ENCODE measurements around the gene KBTBD12.

GRCh38 chr3:128009952-128010846 lies 95.2 kb downstream of the KBTBD12 start:
- TF ChIP-seq ELF4 (IDR thresholded peaks at IDR 0.05) = no peak
- no peak for TF ChIP-seq ARNT (IDR thresholded peaks at IDR 0.05)
- no peak for TF ChIP-seq SUZ12 (IDR thresholded peaks at IDR 0.05)
- TF ChIP-seq BHLHE40 (IDR thresholded peaks at IDR 0.05; ENCODE audit: borderline replicate concordance) = no peak
- no peak for TF ChIP-seq L3MBTL2 (conservative IDR thresholded peaks at IDR 0.05)
- TF ChIP-seq PKNOX1 (IDR thresholded peaks at IDR 0.05) = no peak
- no peak for TF ChIP-seq FOXM1 (IDR thresholded peaks at IDR 0.05; ENCODE audit: borderline replicate concordance)
